ENCODE data around the gene ALS2. TPM values are rescaled to one million over a fixed set of nuclear protein-coding genes. Genes with fewer than 3 reads are reported as not detected.

ALS2 gene
- total and polyA plus RNA-seq, 2 of the 8 experiments (the other 6 are each of a cell fraction or from before 2014, with no cell fraction given) = 12.1 to 34.5 TPM

GRCh38 chr2:201754717-201755415 is 25.9 kb downstream of the ALS2 start:
- no peak overlapping the region for H2AK5ac ChIP-seq (ENCODE audit: low read depth, low read length)
- no peak overlapping the region for H2BK120ac ChIP-seq (replicated peaks; ENCODE audit: low read depth, low read length)
- no peak overlapping the region for H3K14ac ChIP-seq (ENCODE audit: insufficient read length)
- no peaks in the 10 kb centered on the region for H3K4me1 ChIP-seq (replicated peaks in 1 of 4; ENCODE audit: control insufficient read depth in 3 of 4, insufficient read depth in 4 of 4, low read length in 3 of 4)
- no peaks in the 10 kb centered on the region for H3K27me3 ChIP-seq (replicated peaks in 1 of 4; ENCODE audit: control insufficient read depth in 3 of 4, extremely low read depth in 1 of 4, insufficient read depth in 3 of 4, low read length in 3 of 4)
- H4K5ac ChIP-seq (ENCODE audit: insufficient read length, low read depth, low read length) = no peak overlapping the region
- H3K4me2 ChIP-seq (ENCODE audit: insufficient read depth in 1 of 2, low read depth in 2 of 2, low read length in 2 of 2) = no peak overlapping the region
- H3K27ac ChIP-seq (ENCODE audit: low read depth, low read length) = no peak overlapping the region
- H2BK20ac ChIP-seq (ENCODE audit: low read length) = no peak overlapping the region
- H3K23ac ChIP-seq (ENCODE audit: insufficient read length) = no peak overlapping the region
- H3K9ac ChIP-seq (replicated peaks in 1 of 4; ENCODE audit: extremely low read depth in 1 of 4, low read depth in 3 of 4, low read length in 3 of 4) = no peak overlapping the region
- no peak overlapping the region for H4K91ac ChIP-seq (replicated peaks; ENCODE audit: insufficient read length, low read length)
- H4K20me1 ChIP-seq (replicated peaks in 1 of 2; ENCODE audit: control insufficient read depth in 1 of 2, insufficient read depth in 2 of 2, low read length in 2 of 2) = peaks cover 0 to 1% of the 10 kb centered on the region in 2 experiments
- CTCF ChIA-PET (ENCODE audit: partially characterized antibody) = no interaction called here
- no peak overlapping the region for H2AFZ ChIP-seq (ENCODE audit: low read length)
- no peak overlapping the region for H3K56ac ChIP-seq (replicated peaks; ENCODE audit: insufficient read length, low read depth, low read length)
- H2BK12ac ChIP-seq (ENCODE audit: low read depth, low read length) = no peak overlapping the region
- no peak for FAIRE-seq
- no peak overlapping the region for H2BK5ac ChIP-seq (ENCODE audit: low read depth, low read length)
- H2BK15ac ChIP-seq (ENCODE audit: low read length) = no peak overlapping the region
- POLR2A ChIA-PET (ENCODE audit: partially characterized antibody) = no interaction called here
- H3K9me3 ChIP-seq (ENCODE audit: insufficient read depth in 2 of 2, low read depth in 1 of 2, low read length in 1 of 2) = no peaks in the 10 kb centered on the region
- H3K18ac ChIP-seq (ENCODE audit: extremely low read depth, low read length) = no peak overlapping the region
- H3K23me2 ChIP-seq (ENCODE audit: low read depth, low read length) = no peaks in the 10 kb centered on the region
- WGBS, 2 experiments (ENCODE audit: extremely low coverage in 1 of 2, insufficient coverage in 1 of 2, insufficient read length in 1 of 2, insufficient replicate concordance in 2 of 2, low coverage in 1 of 2, low lambda C conversion rate in 2 of 2, missing lambda C conversion rate in 1 of 2) = 94% methylated on average over 6 of the region's 6 CpGs; no CpG with 5 or more reads in 1 of the 2 experiments
- H3K4me3 ChIP-seq (ENCODE audit: extremely low read depth in 1 of 4, insufficient read depth in 2 of 4, low read depth in 3 of 4, low read length in 4 of 4) = no peak overlapping the region
- no peak overlapping the region for H3K4ac ChIP-seq (replicated peaks; ENCODE audit: insufficient read length, low read depth, low read length)
- peaks cover 0 to 17% (median 7%) of the 10 kb centered on the region in 4 experiments; a peak in 4 of 8 replicates for H3K36me3 ChIP-seq (ENCODE audit: control insufficient read depth in 2 of 4, insufficient read depth in 4 of 4, low read length in 3 of 4)
- no peaks in the 10 kb centered on the region for H3K79me2 ChIP-seq (ENCODE audit: control insufficient read depth in 1 of 2, insufficient read depth in 2 of 2, low read length in 2 of 2)
- H4K8ac ChIP-seq (ENCODE audit: extremely low read depth, insufficient read depth, low read length) = no peak overlapping the region
- H3K79me1 ChIP-seq (ENCODE audit: low read depth, low read length) = no peaks in the 10 kb centered on the region
- no peak for DNase-seq (ENCODE audit: low read depth in 1 of 2, low spot score in 2 of 2)
- no peak for TF ChIP-seq SP2 (IDR thresholded peaks at IDR 0.05; ENCODE audit: low read length)
- TF ChIP-seq ASH2L (IDR thresholded peaks at IDR 0.05; ENCODE audit: low read length) = no peak
- TF ChIP-seq CBX8 (IDR thresholded peaks at IDR 0.05; ENCODE audit: borderline replicate concordance, low read depth, low read length) = no peak
- no peak for TF ChIP-seq ZNF274 (IDR thresholded peaks at IDR 0.05; ENCODE audit: borderline replicate concordance, extremely low read depth, low read length)
- no peak for TF ChIP-seq RNF2 (IDR thresholded peaks at IDR 0.05; ENCODE audit: borderline replicate concordance, low read depth, low read length, missing control alignments, poor library complexity, severe bottlenecking)
- TF ChIP-seq BRCA1 (IDR thresholded peaks at IDR 0.05; ENCODE audit: low read depth, low read length) = no peak
- TF ChIP-seq POLR2A (IDR thresholded peaks at IDR 0.05; ENCODE audit: control extremely low read depth in 1 of 2, low read depth in 2 of 2, low read length in 2 of 2) = no peak
- no peak for TF ChIP-seq CREB1 (IDR thresholded peaks at IDR 0.05)
- no peak for TF ChIP-seq SRF (IDR thresholded peaks at IDR 0.05; ENCODE audit: low read depth, low read length)
- no peak for TF ChIP-seq TAF1 (IDR thresholded peaks at IDR 0.05; ENCODE audit: low read depth, low read length)
- no peak for TF ChIP-seq E2F6 (IDR thresholded peaks at IDR 0.05)
- no peak for TF ChIP-seq BACH1 (IDR thresholded peaks at IDR 0.05; ENCODE audit: low read length)
- TF ChIP-seq TAF7 (optimal IDR thresholded peaks at IDR 0.05; ENCODE audit: borderline replicate concordance, low read depth, low read length) = no peak
- TF ChIP-seq JUND (IDR thresholded peaks at IDR 0.05; ENCODE audit: low read length) = no peak

Data from H1 (cell line).